HUES64 (cell line): ENCODE results near the gene TFCP2L1. TPM values are rescaled to one million over a fixed set of nuclear protein-coding genes. Genes with fewer than 3 reads are reported as not detected.
A peak's percentile ranks its signal among the peaks of the same experiment; 100 is the strongest.
"Not testable (repeated sequence)": the region's sequence is repeated elsewhere in the genome, so short reads cannot be mapped to it uniquely, and the experiment has no call there.

ENCODE experiments used
- H3K27ac ChIP-seq: 2 replicates; pipeline ENCODE4 v1.7.0; 2013; ENCODE audit warnings: low read depth, low read length, inconsistent platforms
- H3K27me3 ChIP-seq: 2 replicates; pipeline ENCODE4 v1.6.1; 2013; ENCODE audit warnings: mild to moderate bottlenecking, low read length; ENCODE audit not compliant: insufficient read depth
- H3K36me3 ChIP-seq: 2 replicates; pipeline ENCODE4 v1.6.1; 2013; ENCODE audit warnings: mild to moderate bottlenecking, low read length; ENCODE audit not compliant: insufficient read depth
- H3K4me1 ChIP-seq: 2 replicates; pipeline ENCODE4 v1.6.1; 2013; ENCODE audit warnings: mild to moderate bottlenecking, low read length, moderate library complexity; ENCODE audit not compliant: insufficient read depth
- H3K4me3 ChIP-seq: 2 replicates; pipeline ENCODE4 v1.5.1; 2013; ENCODE audit warnings: mild to moderate bottlenecking, low read length, moderate library complexity
- H3K9ac ChIP-seq: 2 replicates; pipeline ENCODE4 v1.6.1; 2013; ENCODE audit warnings: mild to moderate bottlenecking, low read depth, low read length
- H3K9me3 ChIP-seq: 2 replicates; pipeline ENCODE4 v1.6.1; 2013; ENCODE audit warnings: low read depth, low read length; ENCODE audit not compliant: insufficient read depth
- WGBS: fragments of 150-250, 120-280 bp; methylation state at CpG from one replicate; pipeline ENCODE4 v1.1.7; 2013; ENCODE audit warnings: missing lambda C conversion rate; 5-methylcytosine and 5-hydroxymethylcytosine counted together
- polyA plus RNA-seq, 2 experiments: library from polyadenylated mRNA; stranded (reverse); fragments of 50-300 nt; gene quantifications; one replicate each; pipeline ENCODE4 v1.2.3, GENCODE V29; 2013

Gene TFCP2L1, protein sequence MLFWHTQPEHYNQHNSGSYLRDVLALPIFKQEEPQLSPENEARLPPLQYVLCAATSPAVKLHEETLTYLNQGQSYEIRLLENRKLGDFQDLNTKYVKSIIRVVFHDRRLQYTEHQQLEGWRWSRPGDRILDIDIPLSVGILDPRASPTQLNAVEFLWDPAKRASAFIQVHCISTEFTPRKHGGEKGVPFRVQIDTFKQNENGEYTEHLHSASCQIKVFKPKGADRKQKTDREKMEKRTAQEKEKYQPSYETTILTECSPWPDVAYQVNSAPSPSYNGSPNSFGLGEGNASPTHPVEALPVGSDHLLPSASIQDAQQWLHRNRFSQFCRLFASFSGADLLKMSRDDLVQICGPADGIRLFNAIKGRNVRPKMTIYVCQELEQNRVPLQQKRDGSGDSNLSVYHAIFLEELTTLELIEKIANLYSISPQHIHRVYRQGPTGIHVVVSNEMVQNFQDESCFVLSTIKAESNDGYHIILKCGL
- polyA plus RNA-seq (2013, experiment 1 of 2): 0.55 TPM
- 0.57 TPM for polyA plus RNA-seq (2013, experiment 2 of 2)

GRCh38 chr2:121284463-121285449 lies at the start of gene TFCP2L1:
Gene TFCP2L1 (minus strand): TSS chr2:121285202. CDS start chr2:121285109, 93 bp downstream.
- peak within 1 kb of the TSS; percentile 67 for H3K4me3 ChIP-seq
- WGBS: 1% methylated on average over 119 of the region's 119 CpGs
- H3K9me3 ChIP-seq: no peaks in the 10 kb centered on the region; the same call in 1 of the 2 replicates
- no peak within 1 kb of the TSS for H3K27ac ChIP-seq
- no peaks in the 10 kb centered on the region for H3K36me3 ChIP-seq
- H3K9ac ChIP-seq: peak within 1 kb of the TSS; percentile 65; the same call in 1 of the 2 replicates
- peaks cover 9% of the 10 kb centered on the region; the same call in 1 of the 2 replicates for H3K4me1 ChIP-seq
- H3K27me3 ChIP-seq: peaks cover 54% of the 10 kb centered on the region

DNA sequence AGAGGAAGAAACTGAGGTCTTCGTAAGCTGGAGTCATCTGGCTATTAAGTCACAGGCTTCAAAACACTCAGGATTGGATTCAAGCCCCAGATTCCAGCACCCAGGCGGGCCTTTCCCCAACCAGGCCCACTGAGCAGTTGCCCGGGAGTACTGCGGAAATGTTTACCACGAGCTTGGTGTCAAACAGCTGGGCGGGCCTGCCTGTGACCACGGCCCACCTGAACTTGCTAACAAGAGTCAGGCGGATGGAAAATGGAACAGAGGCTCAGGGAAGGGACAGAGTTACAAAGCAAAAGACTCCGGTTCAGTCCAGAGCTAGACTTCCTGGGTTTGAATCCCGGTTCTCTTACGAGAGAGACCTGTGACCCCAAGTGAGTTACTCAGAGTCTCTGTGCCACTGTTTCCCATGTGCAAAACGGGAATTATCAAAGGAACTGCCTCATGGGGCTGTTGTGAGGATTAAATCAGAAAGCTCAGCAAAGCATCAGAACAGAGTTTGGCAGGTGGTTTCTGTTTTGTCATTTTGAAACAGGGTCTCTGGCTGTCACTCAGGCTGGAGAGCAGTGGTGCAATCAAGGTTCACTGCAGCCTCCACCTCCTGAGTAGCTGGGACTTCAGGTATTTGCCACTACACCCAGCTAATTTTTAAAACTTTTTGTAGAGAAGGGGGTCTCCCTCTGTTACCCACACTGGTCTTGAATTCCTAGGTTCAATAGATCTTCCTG lies 49.0 kb upstream of the TFCP2L1 start:
- Histone ChIP-seq H3K9me3 (no peaks in the 10 kb centered on the region), H3K27me3 (no peaks in the 10 kb centered on the region), H3K4me3 (no peak overlapping the region), H3K9ac (no peak overlapping the region), H3K36me3 (peaks cover 4% of the 10 kb centered on the region; the same call in 1 of the 2 replicates), H3K4me1 (peaks cover 4% of the 10 kb centered on the region), H3K27ac (no peak overlapping the region)
- WGBS: 92% methylated on average over 12 of the region's 12 CpGs

DNA sequence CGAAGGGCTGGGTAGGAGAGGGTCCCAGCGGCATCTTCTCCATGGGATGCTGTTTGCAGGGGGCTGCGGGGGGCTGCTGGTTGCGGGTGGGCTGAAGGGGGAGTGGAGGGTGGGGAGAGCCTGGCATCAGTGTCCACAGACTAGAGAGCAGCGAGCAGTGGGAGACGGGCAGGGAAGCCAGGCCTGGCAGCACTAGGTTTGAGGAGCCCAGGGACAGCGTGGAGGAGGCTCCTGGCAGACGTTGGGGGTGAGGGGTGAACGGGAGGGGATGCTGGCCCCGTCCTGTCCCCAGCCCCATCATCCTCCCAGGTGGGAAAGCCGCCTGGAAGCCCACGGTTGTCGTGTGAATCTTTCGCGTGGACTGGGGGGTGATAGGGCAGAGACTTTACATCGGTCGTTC lies 48.2 kb upstream of the TFCP2L1 start:
- Histone ChIP-seq H3K9ac (no peak overlapping the region), H3K27me3 (no peaks in the 10 kb centered on the region), H3K4me3 (no peak overlapping the region), H3K27ac (no peak overlapping the region), H3K9me3 (no peaks in the 10 kb centered on the region), H3K36me3 (peaks cover 3% of the 10 kb centered on the region; the same call in 1 of the 2 replicates), H3K4me1 (peaks cover 4% of the 10 kb centered on the region)
- 92% methylated on average over 17 of the region's 17 CpGs for WGBS

GRCh38 chr2:121331324-121331723 lies 46.3 kb upstream of the TFCP2L1 start:
- 91% methylated on average over 8 of the region's 8 CpGs for WGBS
- H3K27me3 ChIP-seq: not testable (repeated sequence)

GRCh38 chr2:121330921-121331320 lies 45.9 kb upstream of the TFCP2L1 start:
- WGBS: 95% methylated on average over 14 of the region's 15 CpGs
- H3K36me3 ChIP-seq: no peaks in the 10 kb centered on the region
- H3K27me3 ChIP-seq: no peaks in the 10 kb centered on the region

More at GRCh38 chr2:121331324-121331723, 46.3 kb upstream of the TFCP2L1 start:
- H3K27ac ChIP-seq, H3K4me1 ChIP-seq, H3K4me3 ChIP-seq, H3K36me3 ChIP-seq, H3K9ac ChIP-seq, H3K9me3 ChIP-seq: not testable (repeated sequence)

GRCh38 chr2:121329786-121330185 lies 44.8 kb upstream of the TFCP2L1 start:
- no peaks in the 10 kb centered on the region for H3K9me3 ChIP-seq
- H3K27ac ChIP-seq: no peak overlapping the region
- no peaks in the 10 kb centered on the region for H3K36me3 ChIP-seq
- no peaks in the 10 kb centered on the region for H3K27me3 ChIP-seq
- H3K9ac ChIP-seq: no peak overlapping the region
- WGBS: 90% methylated on average over 6 of the region's 6 CpGs
- H3K4me3 ChIP-seq: no peak overlapping the region
- no peaks in the 10 kb centered on the region for H3K4me1 ChIP-seq

More at GRCh38 chr2:121330921-121331320, 45.9 kb upstream of the TFCP2L1 start:
- H3K4me1 ChIP-seq: peaks cover 4% of the 10 kb centered on the region
- no peak overlapping the region for H3K27ac ChIP-seq
- H3K9ac ChIP-seq: no peak overlapping the region
- no peaks in the 10 kb centered on the region for H3K9me3 ChIP-seq
- no peak overlapping the region for H3K4me3 ChIP-seq

GRCh38 chr2:121326628-121327027 lies 41.6 kb upstream of the TFCP2L1 start:
- H3K9me3 ChIP-seq: no peaks in the 10 kb centered on the region
- H3K27me3 ChIP-seq: no peaks in the 10 kb centered on the region
- no peak overlapping the region for H3K9ac ChIP-seq
- WGBS: 78% methylated on average over 8 of the region's 8 CpGs
- H3K4me3 ChIP-seq: no peak overlapping the region
- H3K27ac ChIP-seq: no peak overlapping the region
- H3K4me1 ChIP-seq: no peaks in the 10 kb centered on the region
- H3K36me3 ChIP-seq: no peaks in the 10 kb centered on the region

DNA sequence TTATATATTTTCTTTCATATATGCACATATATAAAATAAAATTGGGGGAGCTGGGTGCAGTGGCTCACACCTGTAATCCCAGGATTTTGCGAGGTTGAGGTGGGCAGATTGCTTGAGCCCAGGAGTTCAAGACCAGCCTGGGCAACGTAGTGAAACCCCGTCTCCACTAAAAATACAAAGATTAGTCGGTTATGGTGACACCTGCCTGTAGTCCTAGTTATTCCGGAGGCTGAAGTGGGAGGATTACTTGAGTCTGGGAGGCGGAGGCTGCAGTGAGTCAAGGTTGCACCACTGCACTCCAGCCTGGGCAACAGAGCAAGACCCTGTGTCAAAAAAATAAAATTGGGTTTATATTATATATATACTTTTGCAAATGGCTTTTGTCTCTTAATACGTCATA lies 39.6 kb upstream of the TFCP2L1 start:
- H3K9me3 ChIP-seq: no peaks in the 10 kb centered on the region
- H3K9ac ChIP-seq: no peak overlapping the region
- H3K4me1 ChIP-seq: no peaks in the 10 kb centered on the region
- H3K27me3 ChIP-seq: no peaks in the 10 kb centered on the region
- H3K36me3 ChIP-seq: no peaks in the 10 kb centered on the region
- no peak overlapping the region for H3K4me3 ChIP-seq
- WGBS: 96% methylated on average over 7 of the region's 7 CpGs
- H3K27ac ChIP-seq: no peak overlapping the region

DNA sequence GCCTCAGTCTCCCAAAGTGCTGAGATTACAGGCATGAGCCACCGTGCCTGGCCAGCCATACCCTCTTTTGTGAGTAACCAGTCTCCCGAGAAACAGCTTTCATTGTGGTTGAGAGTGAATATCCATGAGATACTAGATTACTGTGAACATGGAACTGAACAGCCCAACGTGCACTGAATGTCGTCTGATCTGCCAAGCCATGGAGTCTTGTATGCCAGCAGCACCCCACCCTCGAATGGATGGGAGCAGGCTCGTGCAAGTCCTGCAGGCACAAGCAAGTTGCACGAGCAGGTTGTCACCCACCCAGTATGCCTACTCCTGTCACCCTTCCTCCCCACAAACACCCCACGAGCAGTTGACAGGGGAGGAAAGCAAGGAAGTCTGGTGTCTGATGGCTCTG lies 36.5 kb upstream of the TFCP2L1 start:
- H3K9me3 ChIP-seq: no peaks in the 10 kb centered on the region
- no peaks in the 10 kb centered on the region for H3K4me1 ChIP-seq
- WGBS: 89% methylated on average over 8 of the region's 8 CpGs
- no peaks in the 10 kb centered on the region for H3K27me3 ChIP-seq
- no peak overlapping the region for H3K4me3 ChIP-seq
- no peak overlapping the region for H3K27ac ChIP-seq
- no peak overlapping the region for H3K9ac ChIP-seq
- no peaks in the 10 kb centered on the region for H3K36me3 ChIP-seq

DNA sequence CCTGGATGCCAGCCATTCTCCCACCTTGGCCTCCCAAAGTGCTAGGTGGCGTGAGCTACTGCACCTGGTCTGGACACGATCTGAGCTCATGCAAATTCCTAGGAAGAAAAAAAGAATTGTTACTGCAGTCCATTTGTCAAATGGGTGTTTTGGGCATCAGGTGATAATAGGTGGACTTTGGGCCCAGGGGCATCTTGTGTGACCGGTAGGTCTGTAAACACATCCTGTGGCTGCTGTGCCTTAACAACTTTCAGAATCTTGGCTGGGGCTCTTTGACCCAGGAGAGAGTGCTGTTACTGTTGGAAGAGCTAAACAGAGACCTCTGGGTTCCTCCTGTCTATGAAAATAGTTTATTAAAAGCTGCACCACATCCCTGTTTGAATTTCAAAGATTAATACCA lies 34.9 kb upstream of the TFCP2L1 start:
- Histone ChIP-seq H3K9me3 (no peaks in the 10 kb centered on the region), H3K27me3 (no peaks in the 10 kb centered on the region), H3K27ac (no peak overlapping the region), H3K4me1 (no peaks in the 10 kb centered on the region), H3K4me3 (no peak overlapping the region), H3K9ac (no peak overlapping the region), H3K36me3 (no peaks in the 10 kb centered on the region)
- 93% methylated on average over 3 of the region's 3 CpGs for WGBS
